ENCODE measurements around the gene THAP7. TPM values are rescaled to one million over a fixed set of nuclear protein-coding genes. Genes with fewer than 3 reads are reported as not detected.

Gene THAP7
- total RNA-seq, 1 experiment from 2014 or later: 29.1 TPM

GRCh38 chr22:20991252-20992055 lies 10.5 kb downstream of the THAP7 start:
- intact Hi-C loops (cut with micrococcal nuclease; ENCODE audit: unreplicated experiment): no loop called here
- Histone ChIP-seq H3K27me3 (replicated peaks; ENCODE audit: control insufficient read depth, insufficient read depth, low read length) (no peaks in the 10 kb centered on the region), H3K4me3 (ENCODE audit: low read depth, low read length) (no peak overlapping the region), H3K9me3 (no peaks in the 10 kb centered on the region), H3K36me3 (ENCODE audit: control insufficient read depth, insufficient read depth, low read length) (no peaks in the 10 kb centered on the region; the same call in 1 of the 2 replicates), H3K4me1 (no peaks in the 10 kb centered on the region)
- TF ChIP-seq, protein P1, sequence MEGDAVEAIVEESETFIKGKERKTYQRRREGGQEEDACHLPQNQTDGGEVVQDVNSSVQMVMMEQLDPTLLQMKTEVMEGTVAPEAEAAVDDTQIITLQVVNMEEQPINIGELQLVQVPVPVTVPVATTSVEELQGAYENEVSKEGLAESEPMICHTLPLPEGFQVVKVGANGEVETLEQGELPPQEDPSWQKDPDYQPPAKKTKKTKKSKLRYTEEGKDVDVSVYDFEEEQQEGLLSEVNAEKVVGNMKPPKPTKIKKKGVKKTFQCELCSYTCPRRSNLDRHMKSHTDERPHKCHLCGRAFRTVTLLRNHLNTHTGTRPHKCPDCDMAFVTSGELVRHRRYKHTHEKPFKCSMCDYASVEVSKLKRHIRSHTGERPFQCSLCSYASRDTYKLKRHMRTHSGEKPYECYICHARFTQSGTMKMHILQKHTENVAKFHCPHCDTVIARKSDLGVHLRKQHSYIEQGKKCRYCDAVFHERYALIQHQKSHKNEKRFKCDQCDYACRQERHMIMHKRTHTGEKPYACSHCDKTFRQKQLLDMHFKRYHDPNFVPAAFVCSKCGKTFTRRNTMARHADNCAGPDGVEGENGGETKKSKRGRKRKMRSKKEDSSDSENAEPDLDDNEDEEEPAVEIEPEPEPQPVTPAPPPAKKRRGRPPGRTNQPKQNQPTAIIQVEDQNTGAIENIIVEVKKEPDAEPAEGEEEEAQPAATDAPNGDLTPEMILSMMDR (IDR thresholded peaks at IDR 0.05; ENCODE audit: insufficient read depth in 1 of 2, low read depth in 1 of 2, low read length in 1 of 2, severe bottlenecking in 1 of 2, unreplicated experiment in 1 of 2): no peak
- Mint-ChIP-seq H3K27ac (ENCODE audit: unreplicated experiment) (no peak overlapping the region), H3K36me3 (ENCODE audit: insufficient read depth, unreplicated experiment) (peaks cover 28% of the 10 kb centered on the region), H3K4me1 (ENCODE audit: low read depth, unreplicated experiment) (no peaks in the 10 kb centered on the region), H3K27me3 (ENCODE audit: insufficient read depth, unreplicated experiment) (no peaks in the 10 kb centered on the region), H3K9me3 (ENCODE audit: unreplicated experiment) (no peaks in the 10 kb centered on the region), H3K4me3 (ENCODE audit: unreplicated experiment) (no peak overlapping the region)
- no TSS peak for BruUV-seq (replicated peaks)
- POLR2A ChIA-PET: interaction anchor here (0.5 kb wide), 1 partner anchor 675 kb away, joined by 4 read pairs; no protein-coding TSS in a partner anchor
- DNase-seq: no peak
- CTCF ChIA-PET: interaction anchor here (1.2 kb wide), 1 partner anchor 74 kb away, joined by 3 read pairs; the partner anchor contains the start of gene CRKL

GRCh38 chr22:20990184-20991180 lies 11.4 kb downstream of the THAP7 start:
- CTCF ChIA-PET: interaction anchor here (1.2 to 1.5 kb wide), 2 partner anchors 74 to 105 kb away, joined by 3 read pairs; partner anchors contain the start of gene CRKL
- H3K36me3 ChIP-seq (ENCODE audit: control insufficient read depth, insufficient read depth, low read length): no peaks in the 10 kb centered on the region; the same call in 1 of the 2 replicates
- intact Hi-C loops (cut with micrococcal nuclease; ENCODE audit: unreplicated experiment): no loop called here

More at GRCh38 chr22:20990184-20991180, 11.4 kb downstream of the THAP7 start:
- no peak for DNase-seq
- TF ChIP-seq, protein P1 (IDR thresholded peaks at IDR 0.05; ENCODE audit: insufficient read depth in 1 of 2, low read depth in 1 of 2, low read length in 1 of 2, severe bottlenecking in 1 of 2, unreplicated experiment in 1 of 2): no peak
- POLR2A ChIA-PET: no interaction called here
- H3K4me3 ChIP-seq (ENCODE audit: low read depth, low read length): no peak overlapping the region
- BruUV-seq (replicated peaks): no TSS peak
- H3K4me1 Mint-ChIP-seq (ENCODE audit: low read depth, unreplicated experiment): no peaks in the 10 kb centered on the region
- peaks cover 20% of the 10 kb centered on the region for H3K36me3 Mint-ChIP-seq (ENCODE audit: insufficient read depth, unreplicated experiment)
- no peak overlapping the region for H3K4me3 Mint-ChIP-seq (ENCODE audit: unreplicated experiment)
- no peaks in the 10 kb centered on the region for H3K4me1 ChIP-seq
- H3K27me3 Mint-ChIP-seq (ENCODE audit: insufficient read depth, unreplicated experiment): no peaks in the 10 kb centered on the region
- H3K27me3 ChIP-seq (replicated peaks; ENCODE audit: control insufficient read depth, insufficient read depth, low read length): no peaks in the 10 kb centered on the region
- no peaks in the 10 kb centered on the region for H3K9me3 ChIP-seq
- H3K27ac Mint-ChIP-seq (ENCODE audit: unreplicated experiment): no peak overlapping the region
- H3K9me3 Mint-ChIP-seq (ENCODE audit: unreplicated experiment): no peaks in the 10 kb centered on the region

Measured in Caco-2 (cell line).